ENCODE results near the gene CAMK1.
A peak's percentile ranks its signal among the peaks of the same experiment; 100 is the strongest.
"Not testable (repeated sequence)": the region's sequence is repeated elsewhere in the genome, so short reads cannot be mapped to it uniquely, and the experiment has no call there.

The CAMK1 gene

GRCh38 chr3:9780910-9781309 lies 11.2 kb upstream of the CAMK1 start:
- Histone ChIP-seq H3K4me2 (ENCODE audit: low read length) (no peak overlapping the region), H3K36me3 (ENCODE audit: insufficient read depth, low read length) (peaks cover 31% of the 10 kb centered on the region), H3K4me1 (ENCODE audit: control insufficient read depth, insufficient read depth, low read length) (peaks cover 18% of the 10 kb centered on the region), H3K9ac (ENCODE audit: low read depth, low read length) (no peak overlapping the region), H3K27me3 (ENCODE audit: control insufficient read depth, insufficient read depth, low read length) (no peaks in the 10 kb centered on the region), H3K4me3 (ENCODE audit: low read length) (no peak overlapping the region), H3K9me3 (replicated peaks; ENCODE audit: low read length) (no peaks in the 10 kb centered on the region)

DNA sequence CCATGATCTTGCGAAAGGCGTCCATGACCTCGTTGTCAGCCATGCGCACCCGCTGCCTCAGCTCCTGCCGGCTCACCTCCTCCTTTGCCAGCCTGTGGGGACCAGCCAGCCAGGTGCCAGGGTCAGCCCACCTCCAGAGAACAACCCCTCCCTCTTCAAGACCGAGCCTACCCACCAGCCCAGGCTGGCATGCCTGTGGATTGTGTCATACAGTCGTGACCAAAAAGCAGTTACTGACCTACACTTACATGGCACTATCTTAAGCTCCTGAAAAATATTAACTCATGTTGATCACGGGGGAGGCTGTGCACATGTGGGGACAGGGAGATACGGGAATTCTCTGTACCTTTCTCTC lies 10.7 kb upstream of the CAMK1 start:
- H3K4me1 ChIP-seq (ENCODE audit: control insufficient read depth, insufficient read depth, low read length): peaks cover 18% of the 10 kb centered on the region
- H3K27me3 ChIP-seq (ENCODE audit: control insufficient read depth, insufficient read depth, low read length): no peaks in the 10 kb centered on the region
- no peak overlapping the region for H3K9ac ChIP-seq (ENCODE audit: low read depth, low read length)
- peaks cover 27% of the 10 kb centered on the region for H3K36me3 ChIP-seq (ENCODE audit: insufficient read depth, low read length)
- H3K9me3 ChIP-seq (replicated peaks; ENCODE audit: low read length): no peaks in the 10 kb centered on the region
- no peak overlapping the region for H3K4me2 ChIP-seq (ENCODE audit: low read length)
- no peak overlapping the region for H3K4me3 ChIP-seq (ENCODE audit: low read length)

DNA sequence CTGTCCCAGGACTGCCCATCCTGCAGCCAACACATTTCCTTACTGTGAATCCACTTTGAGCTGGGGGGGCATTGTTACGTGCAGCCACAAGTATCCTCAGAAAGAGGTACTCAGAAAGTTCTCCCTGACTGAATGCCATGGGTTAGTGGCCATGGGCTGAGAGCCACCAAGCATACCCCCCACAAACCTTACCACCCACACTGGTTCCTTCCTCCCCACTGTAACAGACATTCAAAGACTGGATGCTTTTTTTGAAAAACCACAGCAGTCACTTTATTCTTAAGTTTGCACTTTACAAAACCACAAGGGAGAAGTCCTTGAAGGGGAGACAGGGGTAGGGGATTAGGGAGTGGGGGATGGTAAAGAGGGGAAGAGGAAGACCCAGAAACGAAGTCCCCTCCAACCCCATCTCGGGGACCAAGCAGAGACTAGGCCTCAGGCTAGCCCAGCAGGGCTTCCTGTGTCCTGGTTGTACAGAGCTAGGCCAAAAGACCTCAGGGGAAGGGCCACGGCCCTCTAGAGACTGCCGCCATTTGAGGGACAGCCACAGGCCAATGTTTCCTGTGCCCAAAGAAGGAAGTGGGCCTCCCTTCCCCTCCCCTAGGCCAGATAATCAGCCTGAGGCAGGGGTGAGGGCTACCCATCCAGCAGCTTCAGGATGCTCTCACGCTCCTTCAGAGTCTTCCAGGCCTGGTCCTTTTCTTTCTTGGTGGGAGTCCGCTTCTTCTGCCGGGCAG lies 10.1 kb upstream of the CAMK1 start:
- H3K27me3 ChIP-seq (ENCODE audit: control insufficient read depth, insufficient read depth, low read length): no peaks in the 10 kb centered on the region
- no peaks in the 10 kb centered on the region for H3K9me3 ChIP-seq (replicated peaks; ENCODE audit: low read length)
- peaks cover 22% of the 10 kb centered on the region for H3K36me3 ChIP-seq (ENCODE audit: insufficient read depth, low read length)
- no peak overlapping the region for H3K9ac ChIP-seq (ENCODE audit: low read depth, low read length)
- H3K4me1 ChIP-seq (ENCODE audit: control insufficient read depth, insufficient read depth, low read length): peaks cover 18% of the 10 kb centered on the region
- no peak overlapping the region for H3K4me3 ChIP-seq (ENCODE audit: low read length)
- no peak overlapping the region for H3K4me2 ChIP-seq (ENCODE audit: low read length)

GRCh38 chr3:9779075-9779593 lies 9.4 kb upstream of the CAMK1 start:
- no peak overlapping the region for H3K4me2 ChIP-seq (ENCODE audit: low read length)
- no peak overlapping the region for H3K4me3 ChIP-seq (ENCODE audit: low read length)
- H3K27me3 ChIP-seq (ENCODE audit: control insufficient read depth, insufficient read depth, low read length): no peaks in the 10 kb centered on the region
- no peak overlapping the region for H3K9ac ChIP-seq (ENCODE audit: low read depth, low read length)
- H3K36me3 ChIP-seq (ENCODE audit: insufficient read depth, low read length): peaks cover 19% of the 10 kb centered on the region
- peaks cover 18% of the 10 kb centered on the region for H3K4me1 ChIP-seq (ENCODE audit: control insufficient read depth, insufficient read depth, low read length)
- H3K9me3 ChIP-seq (replicated peaks; ENCODE audit: low read length): no peaks in the 10 kb centered on the region

GRCh38 chr3:9778143-9779074 lies 8.7 kb upstream of the CAMK1 start:
- Histone ChIP-seq H3K9ac (ENCODE audit: low read depth, low read length) (no peak overlapping the region), H3K9me3 (replicated peaks; ENCODE audit: low read length) (no peaks in the 10 kb centered on the region), H3K4me3 (ENCODE audit: low read length) (no peak overlapping the region), H3K4me2 (ENCODE audit: low read length) (peak overlapping the region; percentile 27), H3K27me3 (ENCODE audit: control insufficient read depth, insufficient read depth, low read length) (no peaks in the 10 kb centered on the region), H3K36me3 (ENCODE audit: insufficient read depth, low read length) (peaks cover 13% of the 10 kb centered on the region), H3K4me1 (ENCODE audit: control insufficient read depth, insufficient read depth, low read length) (peaks cover 18% of the 10 kb centered on the region)

GRCh38 chr3:9777694-9778021 lies 7.9 kb upstream of the CAMK1 start:
- no peak overlapping the region for H3K4me3 ChIP-seq (ENCODE audit: low read length)
- H3K9me3 ChIP-seq (replicated peaks; ENCODE audit: low read length): no peaks in the 10 kb centered on the region
- peaks cover 18% of the 10 kb centered on the region for H3K4me1 ChIP-seq (ENCODE audit: control insufficient read depth, insufficient read depth, low read length)
- H3K9ac ChIP-seq (ENCODE audit: low read depth, low read length): no peak overlapping the region
- peaks cover 13% of the 10 kb centered on the region for H3K36me3 ChIP-seq (ENCODE audit: insufficient read depth, low read length)
- peak overlapping the region; percentile 17 for H3K4me2 ChIP-seq (ENCODE audit: low read length)
- no peaks in the 10 kb centered on the region for H3K27me3 ChIP-seq (ENCODE audit: control insufficient read depth, insufficient read depth, low read length)

GRCh38 chr3:9776896-9777693 lies 7.3 kb upstream of the CAMK1 start:
- Histone ChIP-seq H3K4me2 (ENCODE audit: low read length) (no peak overlapping the region), H3K9ac (ENCODE audit: low read depth, low read length) (no peak overlapping the region), H3K4me1 (ENCODE audit: control insufficient read depth, insufficient read depth, low read length) (peaks cover 18% of the 10 kb centered on the region), H3K27me3 (ENCODE audit: control insufficient read depth, insufficient read depth, low read length) (no peaks in the 10 kb centered on the region), H3K4me3 (ENCODE audit: low read length) (no peak overlapping the region), H3K9me3 (replicated peaks; ENCODE audit: low read length) (no peaks in the 10 kb centered on the region), H3K36me3 (ENCODE audit: insufficient read depth, low read length) (peaks cover 13% of the 10 kb centered on the region)

GRCh38 chr3:9771007-9771406 lies 1.3 kb upstream of the CAMK1 start:
- H3K36me3 ChIP-seq (ENCODE audit: insufficient read depth, low read length); H3K4me2 ChIP-seq (ENCODE audit: low read length); H3K9ac ChIP-seq (ENCODE audit: low read depth, low read length); H3K9me3 ChIP-seq (replicated peaks; ENCODE audit: low read length); H3K27me3 ChIP-seq (ENCODE audit: control insufficient read depth, insufficient read depth, low read length); H3K4me3 ChIP-seq (ENCODE audit: low read length): not testable (repeated sequence)
- peaks cover 32% of the 10 kb centered on the region for H3K4me1 ChIP-seq (ENCODE audit: control insufficient read depth, insufficient read depth, low read length)

- Histone ChIP-seq H3K9me3 (replicated peaks; ENCODE audit: low read length) (no peaks in the 10 kb centered on the region), H3K27me3 (ENCODE audit: control insufficient read depth, insufficient read depth, low read length) (no peaks in the 10 kb centered on the region), H3K9ac (ENCODE audit: low read depth, low read length) (peak overlapping the region; percentile 87), H3K4me3 (ENCODE audit: low read length) (peak overlapping the region; percentile 76), H3K4me2 (ENCODE audit: low read length) (peak overlapping the region; percentile 94), H3K4me1 (ENCODE audit: control insufficient read depth, insufficient read depth, low read length) (peaks cover 32% of the 10 kb centered on the region), H3K36me3 (ENCODE audit: insufficient read depth, low read length) (peaks cover 2% of the 10 kb centered on the region)
Observed at GRCh38 chr3:9770276-9770812, 597 bp upstream of the CAMK1 start.

DNA sequence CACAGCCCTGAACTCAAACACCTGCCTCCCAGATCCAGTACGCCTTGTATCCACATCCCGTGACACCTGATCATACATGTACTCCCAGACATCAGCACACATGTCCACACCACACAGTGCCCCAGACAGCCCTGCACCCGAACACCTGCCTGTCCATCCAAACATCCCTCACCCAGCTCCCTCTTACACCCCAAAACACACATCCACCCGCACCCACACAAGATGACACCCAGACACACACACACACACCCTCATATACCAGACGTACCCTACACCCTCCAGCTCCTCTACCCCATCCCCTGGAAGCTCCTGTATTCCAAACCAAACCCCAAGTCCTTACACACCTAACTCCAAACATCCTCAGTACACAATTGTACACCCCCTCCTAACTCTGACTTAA lies 735 bp downstream of the CAMK1 start:
- peaks cover 5% of the 10 kb centered on the region for H3K36me3 ChIP-seq (ENCODE audit: insufficient read depth, low read length)
- no peaks in the 10 kb centered on the region for H3K9me3 ChIP-seq (replicated peaks; ENCODE audit: low read length)
- H3K4me3 ChIP-seq (ENCODE audit: low read length): peak overlapping the region; percentile 76
- H3K4me1 ChIP-seq (ENCODE audit: control insufficient read depth, insufficient read depth, low read length): peaks cover 32% of the 10 kb centered on the region
- peak overlapping the region; percentile 94 for H3K4me2 ChIP-seq (ENCODE audit: low read length)
- no peaks in the 10 kb centered on the region for H3K27me3 ChIP-seq (ENCODE audit: control insufficient read depth, insufficient read depth, low read length)
- H3K9ac ChIP-seq (ENCODE audit: low read depth, low read length): peak overlapping the region; percentile 87
